Measurements from ENCODE around the gene TTC6. TPM values are rescaled to one million over a fixed set of nuclear protein-coding genes. Genes with fewer than 3 reads are reported as not detected.

Gene TTC6
- polyA plus RNA-seq, 1 donor = 0.06 TPM

GRCh38 chr14:37622231-37622923, 26.9 kb downstream of the TTC6 start:
- no peak for DNase-seq (ENCODE audit: low read depth)

GRCh38 chr14:37623426-37623951, 28.1 kb downstream of the TTC6 start:
- DNase-seq (ENCODE audit: low read depth) = no peak

GRCh38 chr14:37623971-37624370, 28.5 kb downstream of the TTC6 start:
- DNase-seq (ENCODE audit: low read depth) = no peak

GRCh38 chr14:37625597-37626595, 30.5 kb downstream of the TTC6 start:
- DNase-seq (ENCODE audit: low read depth) = no peak

GRCh38 chr14:37637341-37637740, 41.9 kb downstream of the TTC6 start:
- DNase-seq (ENCODE audit: low read depth) = no peak

- no peak for DNase-seq (ENCODE audit: low read depth)
These were observed 43.2 kb downstream of the TTC6 start for GRCh38 chr14:37638599-37638998.

GRCh38 chr14:37641117-37641516, 45.7 kb downstream of the TTC6 start:
- no peak for DNase-seq (ENCODE audit: low read depth)

GRCh38 chr14:37642125-37642524, 46.7 kb downstream of the TTC6 start:
- no peak for DNase-seq (ENCODE audit: low read depth)

- DNase-seq (ENCODE audit: low read depth) = no peak
These were observed 48.3 kb downstream of the TTC6 start for GRCh38 chr14:37643701-37644100.

Other genes with a start within 250 kb of the TTC6 start
- gene FOXA1, start 380 bp upstream of the TTC6 start, polyA plus RNA-seq (ENCODE audit: insufficient read length) = not detected

Data from forelimb muscle (tissue), 1 donor.